ENCODE measurements around the gene SLC39A5. TPM values are rescaled to one million over a fixed set of nuclear protein-coding genes. Genes with fewer than 3 reads are reported as not detected.

Gene SLC39A5
- total and polyA plus RNA-seq, 2 of the 8 experiments (the other 6 are each of a cell fraction or from before 2014, with no cell fraction given), result 0.27 TPM; not detected in 1

DNA sequence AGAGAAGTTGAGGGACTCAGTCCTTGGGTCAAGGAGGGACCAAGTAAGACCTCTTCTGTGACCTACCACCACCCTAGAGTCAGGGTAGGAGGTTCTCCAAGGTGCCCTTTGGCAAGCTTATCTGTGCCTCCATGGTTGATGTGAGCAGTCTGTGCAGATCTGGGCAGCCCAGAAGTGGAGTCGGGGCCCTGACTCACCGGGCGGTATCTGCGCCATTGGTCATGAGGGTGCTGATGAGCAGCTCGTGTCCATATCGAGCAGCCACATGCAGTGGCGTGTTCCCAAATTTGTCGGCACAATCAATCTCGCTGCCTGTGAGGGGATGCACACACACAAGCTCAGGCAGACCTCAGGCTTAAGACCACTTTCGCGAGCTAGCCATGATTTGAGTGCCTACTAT lies 23.2 kb downstream of the SLC39A5 start:
- no peak overlapping the region for H2BK20ac ChIP-seq (ENCODE audit: low read length)
- no peak overlapping the region for H3K27ac ChIP-seq (ENCODE audit: low read depth, low read length)
- H3K79me1 ChIP-seq (ENCODE audit: low read depth, low read length), result peaks cover 7% of the 10 kb centered on the region
- H2BK12ac ChIP-seq (ENCODE audit: low read depth, low read length), result no peak overlapping the region
- no peak overlapping the region for H2BK5ac ChIP-seq (ENCODE audit: low read depth, low read length)
- no peak overlapping the region for H3K9ac ChIP-seq (replicated peaks in 1 of 4; ENCODE audit: extremely low read depth in 1 of 4, low read depth in 3 of 4, low read length in 3 of 4)
- CTCF ChIA-PET (ENCODE audit: partially characterized antibody), result interaction anchor here (0.7 to 2.1 kb wide), 6 partner anchors 12 to 48 kb away, joined by 3 to 6 read pairs (median 6); partner anchors contain the start of genes COQ10A and RNF41
- no peak overlapping the region for H3K4me2 ChIP-seq (ENCODE audit: insufficient read depth in 1 of 2, low read depth in 2 of 2, low read length in 2 of 2)
- H3K27me3 ChIP-seq (replicated peaks in 1 of 4; ENCODE audit: control insufficient read depth in 3 of 4, extremely low read depth in 1 of 4, insufficient read depth in 3 of 4, low read length in 3 of 4), result no peaks in the 10 kb centered on the region
- H3K9me3 ChIP-seq (ENCODE audit: insufficient read depth in 2 of 2, low read depth in 1 of 2, low read length in 1 of 2), result no peaks in the 10 kb centered on the region
- DNase-seq (ENCODE audit: low read depth in 1 of 2, low spot score in 2 of 2) (no peak), FAIRE-seq (no peak)
- no peak overlapping the region for H2AFZ ChIP-seq (ENCODE audit: low read length)
- H2BK120ac ChIP-seq (replicated peaks; ENCODE audit: low read depth, low read length), result no peak overlapping the region
- 94% methylated on average over 11 of the region's 11 CpGs; no CpG with 5 or more reads in 1 of the 2 experiments for WGBS, 2 experiments (ENCODE audit: extremely low coverage in 1 of 2, insufficient coverage in 1 of 2, insufficient read length in 1 of 2, insufficient replicate concordance in 2 of 2, low coverage in 1 of 2, low lambda C conversion rate in 2 of 2, missing lambda C conversion rate in 1 of 2)
- H4K8ac ChIP-seq (ENCODE audit: extremely low read depth, insufficient read depth, low read length), result no peak overlapping the region
- H3K36me3 ChIP-seq (ENCODE audit: control insufficient read depth in 2 of 4, insufficient read depth in 4 of 4, low read length in 3 of 4), result peaks cover 35 to 67% (median 53%) of the 10 kb centered on the region in 4 experiments
- H4K91ac ChIP-seq (replicated peaks; ENCODE audit: insufficient read length, low read length), result no peak overlapping the region
- H3K4me1 ChIP-seq (replicated peaks in 1 of 4; ENCODE audit: control insufficient read depth in 3 of 4, insufficient read depth in 4 of 4, low read length in 3 of 4), result peaks cover 8 to 13% (median 11%) of the 10 kb centered on the region in 4 experiments
- H3K23me2 ChIP-seq (ENCODE audit: low read depth, low read length), result peaks cover 8% of the 10 kb centered on the region; the same call in 1 of the 2 replicates
- H4K5ac ChIP-seq (ENCODE audit: insufficient read length, low read depth, low read length), result no peak overlapping the region
- H2AK5ac ChIP-seq (ENCODE audit: low read depth, low read length), result no peak overlapping the region
- H3K4me3 ChIP-seq (ENCODE audit: extremely low read depth in 1 of 4, insufficient read depth in 2 of 4, low read depth in 3 of 4, low read length in 4 of 4), result no peak overlapping the region
- H3K18ac ChIP-seq (ENCODE audit: extremely low read depth, low read length), result no peak overlapping the region
- H4K20me1 ChIP-seq (replicated peaks in 1 of 2; ENCODE audit: control insufficient read depth in 1 of 2, insufficient read depth in 2 of 2, low read length in 2 of 2), result peaks cover 5 to 9% of the 10 kb centered on the region in 2 experiments
- no peak overlapping the region for H3K56ac ChIP-seq (replicated peaks; ENCODE audit: insufficient read length, low read depth, low read length)
- H2BK15ac ChIP-seq (ENCODE audit: low read length), result no peak overlapping the region
- H3K4ac ChIP-seq (replicated peaks; ENCODE audit: insufficient read length, low read depth, low read length), result no peak overlapping the region
- H3K23ac ChIP-seq (ENCODE audit: insufficient read length), result no peak overlapping the region
- peaks cover 0 to 8% of the 10 kb centered on the region in 2 experiments; a peak in 1 of 4 replicates for H3K79me2 ChIP-seq (ENCODE audit: control insufficient read depth in 1 of 2, insufficient read depth in 2 of 2, low read length in 2 of 2)
- no peak overlapping the region for H3K14ac ChIP-seq (ENCODE audit: insufficient read length)
- POLR2A ChIA-PET (ENCODE audit: partially characterized antibody), result interaction anchor here (0.7 to 3.1 kb wide), 8 partner anchors 14 to 225 kb away, joined by 3 to 11 read pairs (median 3); partner anchors contain the start of gene COQ10A
- no peak for TF ChIP-seq MAX (IDR thresholded peaks at IDR 0.05)
- TF ChIP-seq USF2 (IDR thresholded peaks at IDR 0.05; ENCODE audit: low read length), result no peak
- no peak for TF ChIP-seq KDM1A (IDR thresholded peaks at IDR 0.05; ENCODE audit: borderline replicate concordance, low read length)
- TF ChIP-seq SP1 (IDR thresholded peaks at IDR 0.05; ENCODE audit: low read depth, low read length), result no peak
- no peak for TF ChIP-seq KDM4A (IDR thresholded peaks at IDR 0.05; ENCODE audit: low read depth, low read length, severe bottlenecking)
- TF ChIP-seq POLR2AphosphoS5 (IDR thresholded peaks at IDR 0.05; ENCODE audit: low read depth, low read length), result no peak
- TF ChIP-seq SRF (IDR thresholded peaks at IDR 0.05; ENCODE audit: low read depth, low read length), result no peak
- TF ChIP-seq CHD1 (IDR thresholded peaks at IDR 0.05; ENCODE audit: low read depth, low read length), result no peak
- no peak for TF ChIP-seq GTF2F1 (IDR thresholded peaks at IDR 0.05; ENCODE audit: borderline replicate concordance, low read depth, low read length)
